Ramos (cell line): ENCODE data around the gene SCT.
"Not testable (repeated sequence)": the region's sequence is repeated elsewhere in the genome, so short reads cannot be mapped to it uniquely, and the experiment has no call there.

Experiments used
- in situ Hi-C: fragments of 300-500 bp; cut with MboI; formaldehyde crosslinking; loops from one replicate; pipeline ENCODE4 v1.14.3; 2022; ENCODE audit warnings: low sequenced_read_pairs; ENCODE audit not compliant: unreplicated experiment

Gene SCT

GRCh38 chr11:626475-627307 lies at the start of gene SCT:
Gene SCT, minus strand, starts transcription at chr11:627181. Its CDS starts 38 bp downstream, at chr11:627143.
- in situ Hi-C loops: no loop called here

- in situ Hi-C loops: no loop called here
Measured at GRCh38 chr11:674406-674805, 47.4 kb upstream of the SCT start.

GRCh38 chr11:673866-674265 lies 46.9 kb upstream of the SCT start:
- in situ Hi-C loops: no loop called here

- in situ Hi-C loops: no loop called here
Measured at GRCh38 chr11:665704-666281, 38.8 kb upstream of the SCT start.

- in situ Hi-C loops: no loop called here
Measured at GRCh38 chr11:665062-665703, 38.2 kb upstream of the SCT start.

- in situ Hi-C loops: no loop called here
Measured at GRCh38 chr11:662689-663274, 35.8 kb upstream of the SCT start.

- in situ Hi-C loops: no loop called here
Measured at GRCh38 chr11:660681-661444, 33.9 kb upstream of the SCT start.

- in situ Hi-C loops: no loop called here
Measured at GRCh38 chr11:660281-660680, 33.3 kb upstream of the SCT start.

GRCh38 chr11:659532-660085 lies 32.6 kb upstream of the SCT start:
- in situ Hi-C loops: no loop called here

- in situ Hi-C loops: no loop called here
Measured at GRCh38 chr11:657691-658126, 30.7 kb upstream of the SCT start.

- in situ Hi-C loops: no loop called here
Measured at GRCh38 chr11:656866-657265, 29.9 kb upstream of the SCT start.

GRCh38 chr11:656426-656825 lies 29.4 kb upstream of the SCT start:
- in situ Hi-C loops: no loop called here

GRCh38 chr11:655036-655726 lies 28.2 kb upstream of the SCT start:
- in situ Hi-C loops: no loop called here

- in situ Hi-C loops: not testable (repeated sequence)
Measured at GRCh38 chr11:654444-654843, 27.5 kb upstream of the SCT start.

- in situ Hi-C loops: no loop called here
Measured at GRCh38 chr11:653837-654236, 26.9 kb upstream of the SCT start.

GRCh38 chr11:653136-653535 lies 26.2 kb upstream of the SCT start:
- in situ Hi-C loops: not testable (repeated sequence)

GRCh38 chr11:650482-650881 lies 23.5 kb upstream of the SCT start:
- in situ Hi-C loops: no loop called here

GRCh38 chr11:647672-648158 lies 20.7 kb upstream of the SCT start:
- in situ Hi-C loops: not testable (repeated sequence)

GRCh38 chr11:646214-646613 lies 19.2 kb upstream of the SCT start:
- in situ Hi-C loops: no loop called here
